WTC11 (cell line): ENCODE results near the gene SENP1.

Experiments
- CREB1 ChIP-seq: sonication (generic); formaldehyde crosslinking; IDR thresholded peaks from 2 replicates; pipeline ENCODE4 v1.8.0; 2023; ENCODE audit warnings: mild to moderate bottlenecking, missing genetic modification reagents
- FOXJ3 ChIP-seq: sonication (generic); formaldehyde crosslinking; IDR thresholded peaks from 2 replicates; pipeline ENCODE4 v1.9.0; 2021; ENCODE audit warnings: missing genetic modification reagents, mild to moderate bottlenecking, borderline replicate concordance
- TEAD4 ChIP-seq: sonication (generic); formaldehyde crosslinking; IDR thresholded peaks from 2 replicates; pipeline ENCODE4 v1.8.0; 2022; ENCODE audit warnings: mild to moderate bottlenecking, missing genetic modification reagents
- TF ChIP-seq, protein P1 (sequence below): fragments of 200-600 bp; IDR thresholded peaks from 2 replicates; pipeline ENCODE4 v1.8.0; 2022; ENCODE audit warnings: antibody characterized with exemption

DNA sequence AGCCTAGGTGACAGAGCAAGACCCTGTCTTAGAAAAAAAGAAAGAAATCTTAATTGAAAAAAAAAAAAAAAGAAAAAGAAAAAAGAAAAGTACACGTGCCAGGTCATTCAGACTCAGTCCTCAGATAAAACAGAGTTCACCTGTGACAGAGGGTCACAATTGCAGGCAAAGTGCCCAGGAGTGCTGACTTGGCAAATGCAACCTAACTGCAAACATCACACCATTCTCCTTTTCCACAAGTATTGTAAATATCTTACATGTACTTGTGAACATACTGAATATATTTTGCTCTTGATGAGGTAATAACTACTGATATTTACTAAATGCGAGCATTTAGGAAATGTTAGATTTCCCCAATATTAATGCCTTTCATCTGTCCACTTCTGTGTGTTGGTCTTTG, 92.6 kb downstream of the SENP1 start:
- TF ChIP-seq, protein P1, sequence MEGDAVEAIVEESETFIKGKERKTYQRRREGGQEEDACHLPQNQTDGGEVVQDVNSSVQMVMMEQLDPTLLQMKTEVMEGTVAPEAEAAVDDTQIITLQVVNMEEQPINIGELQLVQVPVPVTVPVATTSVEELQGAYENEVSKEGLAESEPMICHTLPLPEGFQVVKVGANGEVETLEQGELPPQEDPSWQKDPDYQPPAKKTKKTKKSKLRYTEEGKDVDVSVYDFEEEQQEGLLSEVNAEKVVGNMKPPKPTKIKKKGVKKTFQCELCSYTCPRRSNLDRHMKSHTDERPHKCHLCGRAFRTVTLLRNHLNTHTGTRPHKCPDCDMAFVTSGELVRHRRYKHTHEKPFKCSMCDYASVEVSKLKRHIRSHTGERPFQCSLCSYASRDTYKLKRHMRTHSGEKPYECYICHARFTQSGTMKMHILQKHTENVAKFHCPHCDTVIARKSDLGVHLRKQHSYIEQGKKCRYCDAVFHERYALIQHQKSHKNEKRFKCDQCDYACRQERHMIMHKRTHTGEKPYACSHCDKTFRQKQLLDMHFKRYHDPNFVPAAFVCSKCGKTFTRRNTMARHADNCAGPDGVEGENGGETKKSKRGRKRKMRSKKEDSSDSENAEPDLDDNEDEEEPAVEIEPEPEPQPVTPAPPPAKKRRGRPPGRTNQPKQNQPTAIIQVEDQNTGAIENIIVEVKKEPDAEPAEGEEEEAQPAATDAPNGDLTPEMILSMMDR: no peak
- TF ChIP-seq FOXJ3 (CRISPR knock-in tag) (no peak), CREB1 (CRISPR knock-in tag) (no peak), TEAD4 (CRISPR knock-in tag) (no peak)
